GM12864 (cell line): ENCODE data around the gene MUC15.
"Not testable (repeated sequence)": the region's sequence is repeated elsewhere in the genome, so short reads cannot be mapped to it uniquely, and the experiment has no call there.

Source experiments
- DNase-seq: peaks from one replicate; pipeline ENCODE4 v3.0.0-alpha.2; 2011; ENCODE audit warnings: low read depth
- H3K4me3 ChIP-seq: 2 replicates; pipeline ENCODE4 v1.5.1; 2011; ENCODE audit warnings: mild to moderate bottlenecking, low read depth, low read length, control low read depth
- TF ChIP-seq, protein P1 (sequence below): IDR thresholded peaks from 2 replicates; pipeline ENCODE4 v1.5.1; 2011; ENCODE audit warnings: low read depth, mild to moderate bottlenecking, moderate library complexity, low read length, control low read depth, inconsistent platforms; ENCODE audit errors: missing control alignments

MUC15 gene

DNA sequence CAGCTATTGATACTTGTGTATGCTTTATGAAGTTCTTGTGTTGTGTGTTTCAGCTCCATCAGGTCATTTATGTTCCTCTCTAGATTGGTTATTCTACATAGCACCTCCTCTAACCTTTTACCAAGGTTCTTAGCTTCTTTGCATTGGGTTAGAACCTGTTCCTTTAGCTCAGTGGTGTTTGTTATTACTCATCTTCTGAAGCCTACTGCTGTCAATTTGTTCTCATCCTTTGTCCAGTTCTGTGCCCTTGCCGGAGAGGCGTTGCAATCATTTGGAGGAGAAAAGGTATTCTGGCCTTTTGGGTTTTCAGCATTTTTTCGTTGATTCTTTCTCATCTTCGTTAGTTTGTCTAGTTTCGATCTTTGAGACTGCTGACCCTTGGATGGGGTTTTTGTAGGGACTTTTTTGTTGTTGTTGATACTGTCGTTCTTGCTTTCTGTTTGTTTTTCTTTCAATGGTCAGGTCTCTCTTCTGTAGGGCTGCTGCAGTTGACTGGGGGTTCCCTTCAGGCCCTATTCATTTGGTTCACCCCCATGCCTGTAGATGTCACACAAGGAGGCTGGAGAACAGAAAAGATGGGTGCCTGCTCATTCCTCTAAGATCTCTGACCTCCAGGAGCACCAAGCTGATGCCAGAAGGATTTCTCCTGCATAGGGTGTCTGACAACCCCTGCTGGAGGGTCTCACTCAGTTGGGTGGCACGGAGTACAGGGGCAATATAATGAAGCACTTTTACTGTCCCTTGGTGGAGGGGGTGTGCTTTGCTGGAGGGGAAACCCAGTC lies 35.9 kb upstream of the MUC15 start:
- TF ChIP-seq, protein P1, sequence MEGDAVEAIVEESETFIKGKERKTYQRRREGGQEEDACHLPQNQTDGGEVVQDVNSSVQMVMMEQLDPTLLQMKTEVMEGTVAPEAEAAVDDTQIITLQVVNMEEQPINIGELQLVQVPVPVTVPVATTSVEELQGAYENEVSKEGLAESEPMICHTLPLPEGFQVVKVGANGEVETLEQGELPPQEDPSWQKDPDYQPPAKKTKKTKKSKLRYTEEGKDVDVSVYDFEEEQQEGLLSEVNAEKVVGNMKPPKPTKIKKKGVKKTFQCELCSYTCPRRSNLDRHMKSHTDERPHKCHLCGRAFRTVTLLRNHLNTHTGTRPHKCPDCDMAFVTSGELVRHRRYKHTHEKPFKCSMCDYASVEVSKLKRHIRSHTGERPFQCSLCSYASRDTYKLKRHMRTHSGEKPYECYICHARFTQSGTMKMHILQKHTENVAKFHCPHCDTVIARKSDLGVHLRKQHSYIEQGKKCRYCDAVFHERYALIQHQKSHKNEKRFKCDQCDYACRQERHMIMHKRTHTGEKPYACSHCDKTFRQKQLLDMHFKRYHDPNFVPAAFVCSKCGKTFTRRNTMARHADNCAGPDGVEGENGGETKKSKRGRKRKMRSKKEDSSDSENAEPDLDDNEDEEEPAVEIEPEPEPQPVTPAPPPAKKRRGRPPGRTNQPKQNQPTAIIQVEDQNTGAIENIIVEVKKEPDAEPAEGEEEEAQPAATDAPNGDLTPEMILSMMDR = no peak
- peak; percentile 12 for DNase-seq

DNA sequence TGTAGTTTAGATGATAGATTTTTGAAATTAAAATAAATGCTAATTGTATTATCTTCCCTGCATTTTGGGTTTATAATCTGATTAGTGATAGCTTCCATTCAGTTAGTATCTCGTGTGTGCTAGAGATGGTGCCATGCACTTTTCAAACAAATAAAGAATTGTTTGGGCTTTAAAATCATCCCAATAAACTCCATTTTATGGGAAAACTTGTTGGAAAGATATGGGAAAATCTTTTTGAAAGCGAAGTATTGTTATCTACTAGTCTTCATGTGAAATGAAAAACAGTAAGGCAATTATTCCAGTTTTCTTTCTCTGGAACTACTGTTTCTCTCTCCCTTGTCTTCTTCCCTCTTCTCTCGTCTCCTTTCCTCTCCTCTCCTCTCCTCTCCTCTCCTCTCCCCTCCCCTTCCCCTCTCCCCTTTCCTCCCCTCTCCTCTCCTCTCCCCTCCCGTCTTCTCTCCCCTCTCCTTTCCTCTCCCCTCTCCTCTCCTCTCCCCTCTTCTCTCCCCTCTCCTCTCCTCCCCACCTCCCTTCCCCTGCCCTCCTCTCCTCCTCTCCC lies 27.9 kb upstream of the MUC15 start:
- no peak overlapping the region for H3K4me3 ChIP-seq
- DNase-seq = no peak
- TF ChIP-seq, protein P1 = no peak

More for the DNA sequence above, 35.9 kb upstream of the MUC15 start:
- peak overlapping the region; percentile 0; the same call in 1 of the 2 replicates for H3K4me3 ChIP-seq

DNA sequence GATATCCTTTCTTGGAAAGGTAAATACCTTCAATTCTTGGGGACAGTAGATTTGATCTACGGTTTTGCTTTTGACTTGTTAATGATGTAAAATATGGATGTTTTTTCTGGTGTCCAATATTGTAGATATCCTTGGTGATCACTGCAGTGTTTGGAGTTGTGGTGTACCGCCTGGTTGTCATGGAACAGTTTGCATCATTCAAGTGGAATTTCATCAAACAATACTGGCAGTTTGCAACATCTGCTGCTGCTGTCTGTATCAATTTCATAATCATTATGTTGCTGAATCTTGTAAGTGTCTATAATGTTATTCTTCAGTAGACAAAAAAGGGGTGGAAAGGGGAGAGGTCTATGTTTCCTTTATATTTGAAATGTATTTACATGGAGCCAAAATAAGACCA lies 27.4 kb upstream of the MUC15 start:
- DNase-seq = no peak
- TF ChIP-seq, protein P1 = no peak
- no peak overlapping the region for H3K4me3 ChIP-seq

DNA sequence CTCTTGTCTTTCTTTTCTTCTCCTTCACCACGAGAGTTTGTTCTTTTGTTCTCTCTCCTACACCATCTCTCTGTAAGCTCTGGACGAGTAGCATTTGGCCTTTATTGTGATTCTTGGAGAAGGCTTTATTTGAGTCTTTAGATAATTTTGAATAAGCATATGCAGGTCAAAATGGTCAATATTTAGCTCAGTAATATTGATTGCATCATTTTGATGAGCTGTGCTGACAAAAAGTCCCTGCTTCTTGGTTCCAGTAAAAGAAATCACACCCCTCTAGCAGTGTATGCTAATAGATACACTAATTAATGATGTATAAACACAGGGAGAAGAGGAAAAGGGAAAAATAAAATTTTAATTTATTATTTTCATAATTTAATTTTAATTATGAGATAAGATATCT lies 25.8 kb upstream of the MUC15 start:
- DNase-seq = no peak
- TF ChIP-seq, protein P1 = no peak
- H3K4me3 ChIP-seq = no peak overlapping the region

DNA sequence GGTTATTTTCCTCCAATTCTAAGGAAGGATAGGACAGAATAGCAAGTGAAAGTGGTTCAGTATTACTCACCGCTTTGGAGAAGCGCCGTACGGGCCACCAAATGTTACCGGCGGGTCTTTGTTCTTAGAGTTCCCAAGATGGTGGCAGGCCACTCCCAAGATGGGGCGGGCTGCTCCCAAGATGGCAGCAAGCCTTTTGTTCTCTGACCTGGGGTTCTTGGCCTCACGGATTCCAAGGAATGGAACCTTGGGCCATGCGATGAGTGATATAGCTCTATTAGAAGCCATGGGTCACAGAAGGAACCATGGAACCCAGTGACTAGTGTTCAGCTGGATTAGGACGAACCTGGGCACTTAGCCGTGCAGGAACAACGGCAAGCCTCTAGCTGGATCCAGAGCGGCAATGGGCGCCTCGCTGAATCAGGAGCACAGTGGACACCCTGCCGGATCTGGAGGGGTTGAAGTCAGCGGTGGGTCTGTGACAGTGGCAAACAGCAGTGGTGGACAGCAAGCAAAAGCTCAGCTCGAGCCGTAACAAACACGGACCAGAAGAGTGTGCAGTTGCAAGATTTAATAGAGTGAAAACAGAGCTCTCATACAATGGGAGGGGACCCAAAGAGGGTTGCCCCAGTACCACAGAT lies 25.1 kb upstream of the MUC15 start:
- not testable (repeated sequence) for DNase-seq, H3K4me3 ChIP-seq

DNA sequence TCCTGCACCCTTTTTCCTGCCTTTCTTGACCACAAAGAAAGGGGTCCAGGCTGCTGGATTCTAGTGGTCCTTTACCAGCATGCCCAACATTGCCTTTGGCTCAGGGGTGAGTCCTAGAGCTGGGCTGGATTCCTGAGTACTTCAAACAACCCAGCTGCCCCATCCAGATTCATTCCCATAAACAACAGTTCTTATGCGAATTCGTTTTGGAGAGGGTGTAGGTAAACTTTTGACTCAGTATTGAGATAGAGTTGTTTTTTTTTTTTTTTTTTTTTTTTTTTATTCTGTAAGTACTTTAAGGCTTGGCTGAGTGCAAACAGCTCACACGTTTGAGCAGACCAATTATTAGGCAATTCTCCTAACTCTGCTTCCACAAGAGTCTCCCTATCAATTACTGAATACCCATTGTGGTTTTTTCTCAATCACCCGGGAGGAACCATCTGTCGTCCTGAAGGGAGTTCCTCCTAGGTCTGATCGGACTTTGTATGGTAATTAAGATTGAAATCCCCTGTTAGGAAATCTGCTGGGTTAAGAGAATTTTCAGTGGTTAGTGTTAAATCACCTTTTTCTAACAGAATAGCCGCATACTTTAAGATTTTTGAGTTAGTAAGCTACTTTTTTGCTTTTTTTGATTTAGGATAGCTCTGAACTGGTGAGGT lies 23.3 kb upstream of the MUC15 start:
- not testable (repeated sequence) for H3K4me3 ChIP-seq, DNase-seq

DNA sequence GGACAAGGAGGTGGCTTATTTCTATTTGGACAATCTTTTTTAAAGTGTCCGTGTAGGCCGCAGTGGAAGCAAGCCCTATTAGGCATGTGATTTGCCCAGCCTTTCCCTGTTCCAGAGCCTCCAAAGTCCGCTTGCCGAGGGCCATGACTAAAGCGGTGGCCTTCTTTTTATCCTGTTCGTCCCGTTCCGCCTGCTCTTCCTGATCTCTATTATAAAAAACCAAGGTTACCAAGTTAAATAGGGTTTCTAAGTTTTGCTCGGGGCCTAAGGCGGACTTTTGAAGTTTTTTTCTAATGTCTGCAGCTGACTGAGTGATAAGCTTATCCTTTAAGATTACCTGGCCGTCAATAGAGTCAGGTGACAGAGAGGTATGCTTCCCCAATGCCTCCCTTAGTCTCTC lies 21.6 kb upstream of the MUC15 start:
- TF ChIP-seq, protein P1 = no peak
- H3K4me3 ChIP-seq = no peak overlapping the region
- no peak for DNase-seq

DNA sequence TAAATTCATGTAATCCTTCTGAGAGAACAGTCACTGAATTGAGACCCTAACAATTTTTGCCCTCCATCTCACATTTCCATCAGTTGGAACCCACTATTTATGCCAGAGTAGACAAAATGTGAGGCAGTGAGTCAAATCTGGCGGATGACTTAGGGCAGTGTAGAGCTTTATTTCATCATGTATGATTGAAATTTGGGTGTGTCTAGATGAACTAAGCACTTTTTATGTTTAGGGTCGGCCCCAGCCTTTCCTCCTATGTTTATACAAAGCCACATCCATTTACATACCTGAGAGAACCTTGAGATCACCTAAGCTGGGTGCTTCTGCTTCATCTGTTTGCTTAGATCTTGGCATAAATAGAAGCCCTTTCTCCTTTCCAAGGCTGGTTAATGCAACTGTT lies 15.0 kb upstream of the MUC15 start:
- TF ChIP-seq, protein P1 = no peak
- no peak for DNase-seq
- no peak overlapping the region for H3K4me3 ChIP-seq
